SK-N-SH (cell line): ENCODE measurements around the gene FGD2. TPM values are rescaled to one million over a fixed set of nuclear protein-coding genes. Genes with fewer than 3 reads are reported as not detected.

Source experiments
- CTCF ChIA-PET: fragments of 300-600, 350-600 bp; formaldehyde crosslinking; extraction: SDS; loops from one replicate; lab custom pipeline; 2021; lab: Yijun Ruan, JAX
- POLR2A ChIA-PET: fragments of 350-600 bp; sonication (Branson Sonifier 250); formaldehyde crosslinking; extraction: SDS; loops from one replicate; lab custom pipeline; 2020; ENCODE audit warnings: antibody characterized with exemption, inconsistent platforms; lab: Yijun Ruan, JAX
- DNase-seq: peaks from one replicate; pipeline ENCODE4 v3.0.0; 2012
- H2AFZ ChIP-seq: fragments of 200-600 bp; sonication (generic); 2 replicates; pipeline ENCODE4 v1.8.1; 2016; ENCODE audit warnings: antibody characterized with exemption, mild to moderate bottlenecking, low read depth
- H3F3A ChIP-seq: fragments of 200-600 bp; sonication (generic); replicated peaks from 2 replicates; pipeline ENCODE3; 2016; ENCODE audit warnings: antibody characterized with exemption, mild to moderate bottlenecking; ENCODE audit not compliant: insufficient read depth
- H3K27ac ChIP-seq, 2 experiments: fragments of 200-500 bp in 1 of 2; fragments of 200-600 bp in 1 of 2; sonication (Bioruptor generic) in 1 of 2; sonication (generic), shearing (Covaris generic) in 1 of 2; 2 replicates each; pipeline versions ENCODE4 v1.5.1 to v1.6.1; 2014 to 2016; ENCODE audit warnings: low read depth in 2 of 2, inconsistent platforms in 1 of 2, low read length in 1 of 2, mild to moderate bottlenecking in 1 of 2, mixed read lengths in 1 of 2
- H3K27me3 ChIP-seq: fragments of 200-600 bp; sonication (generic), shearing (Covaris generic); 2 replicates; pipeline ENCODE4 v1.6.1; 2016; ENCODE audit warnings: mixed run types; ENCODE audit not compliant: insufficient read depth
- H3K36me3 ChIP-seq, 2 experiments: fragments of 200-500 bp in 1 of 2; fragments of 200-600 bp in 1 of 2; sonication (Bioruptor generic) in 1 of 2; sonication (generic) in 1 of 2; replicated peaks in 1 of 2; 2 replicates each; pipeline versions ENCODE3 to v1.5.1; 2014 to 2016; ENCODE audit warnings: low read length in 1 of 2, mild to moderate bottlenecking in 1 of 2; ENCODE audit not compliant: insufficient read depth in 2 of 2, control insufficient read depth in 1 of 2
- H3K4me1 ChIP-seq, 2 experiments: fragments of 200-500 bp in 1 of 2; fragments of 200-600 bp in 1 of 2; sonication (Bioruptor generic) in 1 of 2; sonication (generic), shearing (Covaris generic) in 1 of 2; 2 replicates each; pipeline versions ENCODE4 v1.5.1 to v1.6.1; 2014 to 2016; ENCODE audit warnings: low read depth in 1 of 2, low read length in 1 of 2, mixed run types in 1 of 2; ENCODE audit not compliant: insufficient read depth in 2 of 2, control insufficient read depth in 1 of 2
- H3K4me2 ChIP-seq: fragments of 200-600 bp; sonication (generic), shearing (Covaris generic); 2 replicates; pipeline ENCODE4 v1.6.1; 2017; ENCODE audit warnings: mixed run types
- H3K4me3 ChIP-seq, 2 experiments: fragments of 200-500 bp in 1 of 2; fragments of 200-600 bp in 1 of 2; sonication (Bioruptor generic) in 1 of 2; sonication (generic), shearing (Covaris generic) in 1 of 2; 2 replicates each; pipeline versions ENCODE4 v1.5.1 to v1.8.1; 2014 to 2016; ENCODE audit warnings: low read depth in 2 of 2, inconsistent platforms in 1 of 2, low read length in 1 of 2, mild to moderate bottlenecking in 1 of 2, mixed read lengths in 1 of 2, moderate library complexity in 1 of 2
- H3K79me2 ChIP-seq: fragments of 200-600 bp; sonication (generic); 2 replicates; pipeline ENCODE4 v1.8.1; 2017; ENCODE audit warnings: mild to moderate bottlenecking; ENCODE audit not compliant: insufficient read depth
- H3K9ac ChIP-seq: fragments of 200-600 bp; sonication (generic); 2 replicates; pipeline ENCODE4 v1.6.1; 2017; ENCODE audit warnings: mixed run types
- H3K9me2 ChIP-seq: fragments of 200-600 bp; sonication (generic); 2 replicates; pipeline ENCODE4 v1.6.1; 2017; ENCODE audit warnings: mixed run types
- H3K9me3 ChIP-seq: fragments of 200-600 bp; sonication (generic); 2 replicates; pipeline ENCODE4 v1.6.1; 2017; ENCODE audit warnings: mixed run types, mild to moderate bottlenecking, moderate library complexity
- H4K20me1 ChIP-seq: fragments of 200-600 bp; sonication (generic); 2 replicates; pipeline ENCODE4 v1.6.1; 2017; ENCODE audit warnings: mild to moderate bottlenecking, mixed run types; ENCODE audit not compliant: insufficient read depth
- EP300 ChIP-seq, 2 experiments: IDR thresholded peaks; 2 replicates each; pipeline versions ENCODE4 v1.4.0 to v1.6.1; 2012; ENCODE audit warnings: borderline replicate concordance in 1 of 2, low read depth in 1 of 2, low read length in 1 of 2
- FOXM1 ChIP-seq: IDR thresholded peaks from 2 replicates; pipeline ENCODE4 v1.4.0; 2012; ENCODE audit warnings: low read depth, mild to moderate bottlenecking
- MXI1 ChIP-seq: IDR thresholded peaks from 2 replicates; pipeline ENCODE4 v1.6.1; 2012; ENCODE audit warnings: mild to moderate bottlenecking, low read depth, low read length, improper control_type of control experiment
- NFIC ChIP-seq: IDR thresholded peaks from 2 replicates; pipeline ENCODE4 v1.4.0; 2012; ENCODE audit warnings: borderline replicate concordance
- RCOR1 ChIP-seq: fragments of 150-350 bp; IDR thresholded peaks from 2 replicates; pipeline ENCODE4 v1.6.1; 2017; ENCODE audit warnings: antibody characterized with exemption, low read length
- RFX5 ChIP-seq: IDR thresholded peaks from 2 replicates; pipeline ENCODE4 v1.6.1; 2012; ENCODE audit warnings: mild to moderate bottlenecking, improper control_type of control experiment, low read length
- SIN3A ChIP-seq: IDR thresholded peaks from 2 replicates; pipeline ENCODE4 v1.6.1; 2012; ENCODE audit warnings: low read depth, mild to moderate bottlenecking, low read length, moderate library complexity, borderline replicate concordance
- TAF1 ChIP-seq: IDR thresholded peaks from 2 replicates; pipeline ENCODE4 v1.6.1; 2012; ENCODE audit warnings: low read depth, mild to moderate bottlenecking, low read length, moderate library complexity, borderline replicate concordance
- WGBS: methylation state at CpG from one replicate; pipeline ENCODE4 v1.1.6; 2017; ENCODE audit warnings: low lambda C conversion rate; 5-methylcytosine and 5-hydroxymethylcytosine counted together
- polyA plus RNA-seq, 3 experiments: library from polyadenylated mRNA; depleted of rRNA; stranded (reverse); fragments of >200 nt; gene quantifications; 2 replicates each; pipeline ENCODE4 v1.2.3, GENCODE V29; 2012
- TF ChIP-seq, protein P1 (sequence below): IDR thresholded peaks from 2 replicates; pipeline ENCODE4 v1.4.0; 2012; ENCODE audit warnings: low read depth, borderline replicate concordance
- TF ChIP-seq, protein P2 (sequence below): fragments of 150-350 bp; IDR thresholded peaks from 2 replicates; pipeline ENCODE4 v1.6.1; 2016; ENCODE audit warnings: mild to moderate bottlenecking, low read depth, low read length
- TF ChIP-seq, protein P3 (sequence below): IDR thresholded peaks from 2 replicates; pipeline ENCODE4 v1.4.0; 2012; ENCODE audit warnings: low read depth
- TF ChIP-seq, protein P4 (sequence below): IDR thresholded peaks from 2 replicates; pipeline ENCODE4; 2012

The FGD2 gene
- polyA plus RNA-seq, 1 of the 3 experiments (the other 2 are of a cell fraction), result not detected

DNA sequence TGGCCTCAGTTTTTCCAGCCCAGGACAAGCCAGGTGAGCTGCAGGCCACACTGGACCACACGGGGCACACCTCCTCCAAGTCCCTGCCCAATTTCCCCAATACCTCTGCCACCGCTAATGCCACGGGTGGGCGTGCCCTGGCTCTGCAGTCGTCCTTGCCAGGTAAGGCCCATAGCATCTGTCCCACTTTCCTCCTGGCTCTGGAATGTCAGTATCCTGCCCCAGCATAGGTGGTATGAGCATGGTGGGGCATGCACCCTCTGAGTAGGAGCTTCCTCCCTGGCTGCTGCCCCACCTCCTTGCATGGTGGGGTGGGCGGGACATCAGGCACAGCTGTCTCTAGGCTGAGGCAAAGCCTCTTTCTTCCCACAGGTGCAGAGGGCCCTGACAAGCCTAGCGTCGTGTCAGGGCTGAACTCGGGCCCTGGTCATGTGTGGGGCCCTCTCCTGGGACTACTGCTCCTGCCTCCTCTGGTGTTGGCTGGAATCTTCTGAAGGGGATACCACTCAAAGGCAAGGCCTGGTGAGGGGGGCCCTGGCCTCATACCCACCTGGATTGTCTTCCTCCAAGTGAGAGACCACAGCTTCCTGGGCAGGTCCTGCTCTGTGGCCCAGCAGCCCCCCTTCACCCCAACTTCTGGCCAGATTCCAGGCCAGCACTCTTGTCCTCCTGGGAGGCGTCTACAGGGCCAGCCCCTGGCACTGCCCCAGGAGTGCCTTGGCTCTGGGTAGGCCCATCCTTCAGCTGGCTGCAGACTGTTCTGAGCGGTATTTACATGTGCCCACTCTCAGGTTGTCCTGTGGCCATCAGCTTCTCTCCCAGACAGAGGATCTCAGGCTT lies 41.8 kb upstream of the FGD2 start:
- TF ChIP-seq MXI1 (no peak), NFIC (peak; percentile 53), TAF1 (no peak)
- TF ChIP-seq, protein P1, sequence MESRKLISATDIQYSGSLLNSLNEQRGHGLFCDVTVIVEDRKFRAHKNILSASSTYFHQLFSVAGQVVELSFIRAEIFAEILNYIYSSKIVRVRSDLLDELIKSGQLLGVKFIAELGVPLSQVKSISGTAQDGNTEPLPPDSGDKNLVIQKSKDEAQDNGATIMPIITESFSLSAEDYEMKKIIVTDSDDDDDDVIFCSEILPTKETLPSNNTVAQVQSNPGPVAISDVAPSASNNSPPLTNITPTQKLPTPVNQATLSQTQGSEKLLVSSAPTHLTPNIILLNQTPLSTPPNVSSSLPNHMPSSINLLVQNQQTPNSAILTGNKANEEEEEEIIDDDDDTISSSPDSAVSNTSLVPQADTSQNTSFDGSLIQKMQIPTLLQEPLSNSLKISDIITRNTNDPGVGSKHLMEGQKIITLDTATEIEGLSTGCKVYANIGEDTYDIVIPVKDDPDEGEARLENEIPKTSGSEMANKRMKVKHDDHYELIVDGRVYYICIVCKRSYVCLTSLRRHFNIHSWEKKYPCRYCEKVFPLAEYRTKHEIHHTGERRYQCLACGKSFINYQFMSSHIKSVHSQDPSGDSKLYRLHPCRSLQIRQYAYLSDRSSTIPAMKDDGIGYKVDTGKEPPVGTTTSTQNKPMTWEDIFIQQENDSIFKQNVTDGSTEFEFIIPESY, result no peak
- H3K36me3 ChIP-seq, result peaks cover 6 to 18% of the 10 kb centered on the region in 2 experiments

DNA sequence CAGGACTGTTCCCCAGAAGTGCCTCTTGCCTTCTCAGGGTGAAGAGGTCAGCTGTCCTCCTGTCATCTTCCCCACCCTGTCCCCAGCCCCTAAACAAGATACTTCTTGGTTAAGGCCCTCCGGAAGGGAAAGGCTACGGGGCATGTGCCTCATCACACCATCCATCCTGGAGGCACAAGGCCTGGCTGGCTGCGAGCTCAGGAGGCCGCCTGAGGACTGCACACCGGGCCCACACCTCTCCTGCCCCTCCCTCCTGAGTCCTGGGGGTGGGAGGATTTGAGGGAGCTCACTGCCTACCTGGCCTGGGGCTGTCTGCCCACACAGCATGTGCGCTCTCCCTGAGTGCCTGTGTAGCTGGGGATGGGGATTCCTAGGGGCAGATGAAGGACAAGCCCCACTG lies 41.1 kb upstream of the FGD2 start:
- H3K79me2 ChIP-seq, result no peaks in the 10 kb centered on the region
- no peak overlapping the region for H3K4me3 ChIP-seq
- H3K9ac ChIP-seq, result no peak overlapping the region
- TF ChIP-seq, protein P2, sequence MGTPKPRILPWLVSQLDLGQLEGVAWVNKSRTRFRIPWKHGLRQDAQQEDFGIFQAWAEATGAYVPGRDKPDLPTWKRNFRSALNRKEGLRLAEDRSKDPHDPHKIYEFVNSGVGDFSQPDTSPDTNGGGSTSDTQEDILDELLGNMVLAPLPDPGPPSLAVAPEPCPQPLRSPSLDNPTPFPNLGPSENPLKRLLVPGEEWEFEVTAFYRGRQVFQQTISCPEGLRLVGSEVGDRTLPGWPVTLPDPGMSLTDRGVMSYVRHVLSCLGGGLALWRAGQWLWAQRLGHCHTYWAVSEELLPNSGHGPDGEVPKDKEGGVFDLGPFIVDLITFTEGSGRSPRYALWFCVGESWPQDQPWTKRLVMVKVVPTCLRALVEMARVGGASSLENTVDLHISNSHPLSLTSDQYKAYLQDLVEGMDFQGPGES, result no peak
- TF ChIP-seq SIN3A (no peak), FOXM1 (no peak), RFX5 (no peak), TAF1 (no peak), EP300 (IDR thresholded peaks at IDR 0.05; ENCODE audit: borderline replicate concordance in 1 of 2, low read depth in 1 of 2, low read length in 1 of 2) (no peak), RCOR1 (no peak)
- TF ChIP-seq, protein P3, sequence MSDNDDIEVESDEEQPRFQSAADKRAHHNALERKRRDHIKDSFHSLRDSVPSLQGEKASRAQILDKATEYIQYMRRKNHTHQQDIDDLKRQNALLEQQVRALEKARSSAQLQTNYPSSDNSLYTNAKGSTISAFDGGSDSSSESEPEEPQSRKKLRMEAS, result no peak
- TF ChIP-seq, protein P4, sequence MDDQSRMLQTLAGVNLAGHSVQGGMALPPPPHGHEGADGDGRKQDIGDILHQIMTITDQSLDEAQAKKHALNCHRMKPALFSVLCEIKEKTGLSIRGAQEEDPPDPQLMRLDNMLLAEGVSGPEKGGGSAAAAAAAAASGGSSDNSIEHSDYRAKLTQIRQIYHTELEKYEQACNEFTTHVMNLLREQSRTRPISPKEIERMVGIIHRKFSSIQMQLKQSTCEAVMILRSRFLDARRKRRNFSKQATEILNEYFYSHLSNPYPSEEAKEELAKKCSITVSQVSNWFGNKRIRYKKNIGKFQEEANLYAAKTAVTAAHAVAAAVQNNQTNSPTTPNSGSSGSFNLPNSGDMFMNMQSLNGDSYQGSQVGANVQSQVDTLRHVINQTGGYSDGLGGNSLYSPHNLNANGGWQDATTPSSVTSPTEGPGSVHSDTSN, result no peak
- TF ChIP-seq, protein P1, result no peak
- 78% methylated on average over 3 of the region's 6 CpGs for WGBS
- no peak overlapping the region; a peak in 1 of 4 replicates for H3K27ac ChIP-seq
- H3K36me3 ChIP-seq, result peaks cover 6 to 25% of the 10 kb centered on the region in 2 experiments
- H3K9me2 ChIP-seq, result no peaks in the 10 kb centered on the region
- peaks cover 21% of the 10 kb centered on the region for H3F3A ChIP-seq
- CTCF ChIA-PET, result interaction anchor here (0.7 to 1.6 kb wide), 5 partner anchors 14 to 54 kb away, joined by 3 to 4 read pairs (median 3); no protein-coding TSS in a partner anchor
- H2AFZ ChIP-seq, result no peak overlapping the region
- H3K27me3 ChIP-seq, result no peaks in the 10 kb centered on the region
- peaks cover 3 to 14% of the 10 kb centered on the region in 2 experiments; a peak in 1 of 4 replicates for H3K4me1 ChIP-seq
- POLR2A ChIA-PET, result no interaction called here
- no peaks in the 10 kb centered on the region for H3K9me3 ChIP-seq
- H3K4me2 ChIP-seq, result no peak overlapping the region
- no peak for DNase-seq
- H4K20me1 ChIP-seq, result peaks cover 6% of the 10 kb centered on the region; the same call in 1 of the 2 replicates

More for the DNA sequence above, 41.8 kb upstream of the FGD2 start:
- DNase-seq, result no peak
- WGBS, result 72% methylated on average over 8 of the region's 11 CpGs
- Histone ChIP-seq H3K9ac (no peak overlapping the region), H3K4me3 (no peak overlapping the region), H3K4me1 (peaks cover 3 to 14% of the 10 kb centered on the region in 2 experiments; a peak in 1 of 4 replicates), H3K79me2 (no peaks in the 10 kb centered on the region), H4K20me1 (peaks cover 6% of the 10 kb centered on the region; the same call in 1 of the 2 replicates), H3F3A (peaks cover 21% of the 10 kb centered on the region), H3K9me3 (no peaks in the 10 kb centered on the region), H3K4me2 (no peak overlapping the region), H3K27ac (no peak overlapping the region; a peak in 1 of 4 replicates), H2AFZ (no peak overlapping the region), H3K27me3 (no peaks in the 10 kb centered on the region), H3K9me2 (no peaks in the 10 kb centered on the region)
- POLR2A ChIA-PET, result no interaction called here
- CTCF ChIA-PET, result interaction anchor here (1.0 to 1.4 kb wide), 3 partner anchors 14 to 55 kb away, joined by 3 to 4 read pairs (median 4); no protein-coding TSS in a partner anchor
